SKM-1 (cell line): ENCODE results near the gene ST3GAL2.
"Not testable (repeated sequence)": the region's sequence is repeated elsewhere in the genome, so short reads cannot be mapped to it uniquely, and the experiment has no call there.

ENCODE experiments used
- DNase-seq: peaks from one replicate; lab custom pipeline; 2025; ENCODE audit not compliant: unreplicated experiment; lab: John Stamatoyannopoulos, UW

ST3GAL2 gene

GRCh38 chr16:70390774-70391173 lies 48.1 kb downstream of the ST3GAL2 start:
- DNase-seq, result no peak

GRCh38 chr16:70388006-70388680 lies 50.8 kb downstream of the ST3GAL2 start:
- DNase-seq, result no peak

GRCh38 chr16:70386289-70386986 lies 52.5 kb downstream of the ST3GAL2 start:
- not testable (repeated sequence) for DNase-seq

DNA sequence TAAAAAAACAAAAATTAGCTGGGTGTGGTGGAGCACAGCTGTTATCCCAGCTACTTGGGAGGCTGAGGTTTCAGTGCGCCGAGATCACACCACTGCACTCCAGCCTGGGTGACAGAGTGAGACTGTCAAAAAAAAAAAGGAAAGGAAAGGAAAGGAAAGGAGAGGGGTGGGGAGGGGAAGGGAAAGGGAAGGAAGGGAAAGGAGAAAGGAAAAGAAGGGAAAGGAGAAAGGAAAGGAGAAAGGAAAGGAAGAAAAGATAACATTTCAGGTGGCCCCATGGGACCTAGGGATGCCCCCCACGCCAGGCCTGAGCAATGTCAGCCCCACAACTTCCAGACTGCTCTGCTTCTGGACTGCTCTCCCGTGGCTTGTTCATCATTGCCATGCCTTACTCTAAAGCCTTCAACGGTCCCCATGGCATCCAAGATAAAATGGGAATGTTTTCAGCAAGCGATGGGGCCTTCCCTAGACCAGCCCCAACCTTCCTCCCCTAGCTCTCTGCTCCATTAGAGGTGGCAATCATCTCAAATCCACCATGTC lies 55.4 kb downstream of the ST3GAL2 start:
- no peak for DNase-seq

DNA sequence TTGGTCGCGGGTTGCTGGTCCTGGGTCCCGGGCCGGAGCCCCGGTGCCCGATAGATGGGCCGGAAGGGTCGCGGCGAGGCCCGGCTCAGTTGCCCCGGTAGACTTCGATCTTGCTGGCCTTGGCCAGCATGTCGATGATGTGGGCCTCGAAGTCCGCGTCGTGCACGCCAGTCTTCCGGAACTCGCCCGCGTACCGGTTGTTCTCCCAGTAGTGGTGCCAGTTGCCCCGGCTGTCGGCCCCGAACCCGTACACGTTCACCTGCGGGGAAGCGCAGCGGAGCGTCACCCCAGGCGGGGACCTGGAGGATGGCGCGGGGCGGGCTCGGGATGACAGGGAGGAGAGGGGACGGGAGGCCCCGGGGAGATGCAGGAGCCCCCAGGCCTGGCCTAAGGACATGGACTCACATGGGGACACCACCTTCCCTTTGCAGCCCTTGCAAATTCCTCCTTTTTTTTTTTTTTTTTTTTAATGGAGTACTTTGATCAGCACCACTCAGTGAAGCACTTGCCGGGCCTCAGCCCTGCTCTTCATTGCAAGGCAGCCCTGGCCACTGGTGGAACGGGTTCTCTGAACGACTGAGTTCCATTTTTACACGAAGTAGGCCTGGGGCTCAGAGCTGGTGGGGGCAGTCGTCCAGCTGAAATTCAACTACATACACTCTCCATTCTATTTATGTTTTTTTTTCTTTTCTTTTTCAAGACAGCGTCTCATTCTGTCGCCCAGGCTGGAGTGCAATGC lies 57.1 kb downstream of the ST3GAL2 start:
- DNase-seq, result no peak

- peak; percentile 97 for DNase-seq
Measured at GRCh38 chr16:70380919-70381603, 57.8 kb downstream of the ST3GAL2 start.

DNA sequence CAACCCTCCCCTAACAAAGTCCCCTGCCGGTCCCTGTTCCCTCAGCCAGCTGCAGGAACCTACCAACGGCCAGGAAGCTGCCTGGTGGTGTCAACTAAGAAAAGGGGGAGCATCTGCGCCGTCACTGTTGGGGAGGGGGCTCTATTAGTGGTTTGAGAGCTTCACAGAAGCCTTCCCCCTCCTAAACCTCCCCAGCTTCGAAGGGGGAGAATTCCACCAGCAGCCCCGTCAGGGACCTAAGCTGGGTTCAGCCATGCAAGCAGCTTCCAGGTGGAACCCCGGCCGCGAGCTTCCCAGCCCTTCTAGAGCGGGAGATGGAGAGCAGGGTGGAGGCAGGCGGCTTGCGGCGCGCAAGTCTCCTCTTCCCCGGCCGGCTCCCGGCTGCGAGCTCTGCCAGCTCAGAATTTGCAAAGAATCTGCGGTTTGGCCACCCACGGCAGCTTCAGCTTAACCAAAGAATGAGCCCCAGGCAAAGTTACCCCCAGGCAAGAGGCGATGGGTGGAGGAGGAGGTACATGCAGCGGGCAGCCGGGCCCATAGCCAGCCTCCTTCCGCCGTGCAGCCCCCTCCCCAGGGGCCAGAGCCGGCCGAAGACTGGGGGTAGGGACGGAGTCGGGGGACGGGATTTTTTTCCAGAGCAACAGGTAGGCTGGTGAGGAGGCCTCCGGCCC lies 58.5 kb downstream of the ST3GAL2 start:
- peak; percentile 16 for DNase-seq

GRCh38 chr16:70378869-70379493 lies 59.9 kb downstream of the ST3GAL2 start:
- DNase-seq, result no peak

GRCh38 chr16:70377782-70378181 lies 61.1 kb downstream of the ST3GAL2 start:
- no peak for DNase-seq

DNA sequence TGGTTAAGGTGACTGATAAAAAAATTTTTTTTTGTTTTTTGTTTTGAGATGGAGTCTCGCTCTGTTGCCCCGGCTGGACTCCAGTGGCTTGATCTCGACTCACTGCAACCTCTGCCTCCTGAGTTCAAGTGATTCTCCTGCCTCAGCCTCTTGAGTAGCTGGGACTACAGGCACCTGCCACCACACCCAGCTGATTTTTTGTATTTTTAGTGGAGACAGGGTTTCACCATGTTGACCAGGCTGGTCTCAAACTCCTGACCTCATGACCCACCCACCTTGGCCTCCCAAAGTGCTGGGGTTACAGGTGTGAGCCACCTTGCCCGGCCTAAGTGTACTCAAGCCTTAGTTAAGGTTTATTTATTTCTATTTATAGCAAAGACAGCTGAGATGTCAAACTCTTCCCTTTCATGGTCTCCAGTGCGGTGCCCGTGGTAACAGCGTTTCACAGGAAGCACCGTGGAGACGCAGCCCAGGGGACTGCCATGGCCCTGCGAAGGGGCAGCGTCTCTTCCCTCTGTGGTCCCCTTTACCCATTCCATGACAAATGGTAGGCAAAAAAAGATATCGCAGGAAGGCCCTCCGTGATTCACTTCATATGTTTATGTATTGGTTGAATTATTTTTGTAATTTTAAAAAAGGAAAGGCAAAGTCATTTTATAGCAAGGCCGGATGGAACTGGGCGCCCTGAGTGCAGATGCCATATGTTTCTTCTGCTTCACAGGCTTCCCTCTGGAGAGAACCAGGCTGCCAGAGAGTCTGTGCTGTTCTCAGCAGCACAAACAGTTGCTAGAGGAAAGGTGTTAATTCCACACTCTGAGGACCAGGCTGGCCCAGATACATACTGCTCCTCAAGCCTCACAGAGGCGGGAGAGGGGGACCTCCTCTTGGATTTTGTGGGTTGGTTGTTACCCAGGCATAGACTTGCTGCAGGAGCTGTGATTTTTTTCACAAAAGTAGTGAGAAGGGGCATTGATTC lies 63.0 kb downstream of the ST3GAL2 start:
- no peak for DNase-seq

DNA sequence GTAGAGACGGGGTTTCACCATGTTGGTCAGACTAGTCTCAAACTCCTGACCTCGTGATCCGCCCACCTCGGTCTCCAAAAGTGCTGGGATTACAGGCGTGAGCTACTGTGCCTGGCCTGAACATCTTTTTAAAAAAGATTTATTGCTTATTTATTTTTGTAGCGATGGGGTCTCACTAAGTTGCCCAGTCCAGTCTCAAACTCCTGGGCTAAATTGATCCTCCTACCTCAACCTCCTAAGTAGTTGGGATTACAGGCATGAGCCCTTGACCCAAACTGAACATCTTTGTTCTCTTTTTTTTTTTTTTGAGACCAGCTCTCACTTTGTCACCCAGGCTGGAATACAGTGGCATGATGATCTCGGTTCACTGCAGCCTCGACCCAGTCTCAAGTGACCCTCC lies 64.7 kb downstream of the ST3GAL2 start:
- no peak for DNase-seq

DNA sequence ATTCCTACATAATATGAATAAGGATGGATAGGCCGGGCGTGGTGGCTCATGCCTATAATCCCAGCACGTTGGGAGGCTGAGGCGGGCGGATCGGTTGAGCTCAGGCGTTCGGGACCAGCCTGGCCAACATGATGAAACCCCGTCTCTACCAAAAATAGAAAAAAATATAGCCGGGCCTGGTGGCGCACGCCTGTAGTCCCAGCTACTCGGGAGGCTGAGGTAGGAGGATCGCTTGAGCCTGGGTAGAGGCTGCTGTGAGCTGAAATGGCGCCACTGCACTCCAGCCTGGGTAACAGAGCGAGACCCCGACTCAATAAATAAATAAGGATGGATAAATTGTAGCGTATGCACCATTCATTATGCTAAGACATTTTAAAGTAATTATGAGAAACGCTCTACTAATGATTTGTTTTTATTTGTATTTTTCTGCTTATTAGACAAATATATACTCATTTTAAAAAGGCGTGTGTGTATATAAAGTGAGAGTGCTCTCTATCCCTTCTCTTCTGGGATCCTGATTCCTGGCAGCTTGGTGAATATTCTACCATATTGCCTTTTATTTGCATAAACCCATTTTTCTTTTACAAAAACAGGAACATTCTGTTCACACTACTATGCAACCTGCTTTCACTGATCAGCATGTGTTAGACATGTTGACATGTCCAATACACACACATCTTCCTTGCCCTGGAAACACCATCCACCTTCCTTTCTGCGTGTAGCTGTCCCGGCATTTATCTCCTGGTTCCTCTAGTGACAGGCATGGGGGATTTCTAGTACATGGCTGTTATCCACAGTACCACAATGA lies 65.8 kb downstream of the ST3GAL2 start:
- no peak for DNase-seq

DNA sequence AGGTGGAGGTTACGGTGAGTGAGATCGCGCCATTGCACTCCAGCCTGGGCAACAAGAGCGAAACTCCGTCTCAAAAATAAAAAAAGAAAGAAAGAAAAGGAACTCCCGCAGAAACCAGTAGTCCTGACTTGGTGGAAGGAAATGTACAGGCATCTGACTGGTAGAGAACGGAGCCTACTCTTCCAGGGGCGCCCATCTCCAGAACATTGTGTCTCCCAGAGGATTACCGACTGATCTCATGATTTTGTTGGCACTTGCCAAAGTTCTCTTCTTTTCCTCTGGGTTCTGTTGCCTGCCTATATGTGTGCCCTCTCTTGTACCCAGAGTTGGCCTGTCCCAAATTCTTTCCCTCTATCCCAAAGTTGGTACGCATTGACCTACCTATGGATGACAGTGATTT lies 68.0 kb downstream of the ST3GAL2 start:
- no peak for DNase-seq

DNA sequence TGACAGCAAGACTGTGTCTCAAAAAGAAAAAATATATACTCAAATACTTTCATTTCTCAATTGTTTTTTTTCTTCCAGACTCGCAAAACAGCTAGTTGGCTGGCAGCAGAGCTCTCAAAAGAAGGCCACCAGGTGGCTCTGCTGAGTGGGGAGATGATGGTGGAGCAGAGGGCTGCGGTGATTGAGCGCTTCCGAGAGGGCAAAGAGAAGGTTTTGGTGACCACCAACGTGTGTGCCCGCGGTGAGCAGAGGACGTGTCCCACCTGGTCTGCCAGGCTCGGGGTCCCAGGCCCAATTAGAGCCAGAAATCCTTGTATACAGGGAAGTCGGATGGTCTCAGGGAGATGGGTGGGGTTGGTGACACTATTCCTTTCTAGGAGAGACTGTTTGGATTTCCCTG lies 68.8 kb downstream of the ST3GAL2 start:
- DNase-seq, result not testable (repeated sequence)

GRCh38 chr16:70364399-70364798 lies 74.5 kb downstream of the ST3GAL2 start:
- no peak for DNase-seq

DNA sequence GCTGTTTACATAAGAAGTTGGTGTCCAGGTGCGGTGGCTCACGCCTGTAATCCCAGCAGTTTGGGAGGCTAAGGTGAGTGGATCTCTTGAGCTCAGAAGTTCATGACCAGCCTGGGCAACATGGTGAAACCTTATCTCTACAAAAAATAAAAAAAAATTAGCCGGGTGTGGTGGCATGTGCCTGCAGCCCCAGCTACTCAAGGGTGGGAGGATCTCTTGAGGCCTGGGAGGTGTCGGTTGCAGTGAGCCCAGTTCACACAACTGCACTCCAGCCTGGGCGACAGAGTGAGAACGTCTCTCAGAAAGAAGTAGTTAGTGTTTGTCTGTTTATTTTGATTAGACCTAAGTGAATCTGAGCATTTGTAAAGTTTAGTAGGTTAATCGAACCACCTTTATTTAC lies 79.3 kb downstream of the ST3GAL2 start:
- DNase-seq, result no peak

DNA sequence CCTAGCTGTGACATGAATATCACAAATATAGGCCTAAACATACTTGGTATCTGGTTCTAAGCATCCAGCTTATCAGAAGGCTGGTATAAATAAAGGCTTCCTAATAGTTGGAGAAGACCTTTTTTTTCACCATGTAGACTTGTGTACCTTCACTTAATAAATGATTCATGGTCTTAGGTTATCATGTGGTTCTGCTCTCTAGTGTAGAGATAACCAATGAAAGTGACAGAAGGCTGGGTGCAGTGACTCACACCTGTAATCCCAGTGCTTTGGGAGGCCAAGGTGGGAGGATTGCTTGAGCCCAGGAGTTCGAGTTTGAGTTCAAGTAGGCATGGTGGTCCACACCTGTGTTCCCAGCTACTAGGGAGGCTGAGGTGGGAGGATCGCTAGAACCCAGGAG lies 89.1 kb downstream of the ST3GAL2 start:
- DNase-seq, result no peak

DNA sequence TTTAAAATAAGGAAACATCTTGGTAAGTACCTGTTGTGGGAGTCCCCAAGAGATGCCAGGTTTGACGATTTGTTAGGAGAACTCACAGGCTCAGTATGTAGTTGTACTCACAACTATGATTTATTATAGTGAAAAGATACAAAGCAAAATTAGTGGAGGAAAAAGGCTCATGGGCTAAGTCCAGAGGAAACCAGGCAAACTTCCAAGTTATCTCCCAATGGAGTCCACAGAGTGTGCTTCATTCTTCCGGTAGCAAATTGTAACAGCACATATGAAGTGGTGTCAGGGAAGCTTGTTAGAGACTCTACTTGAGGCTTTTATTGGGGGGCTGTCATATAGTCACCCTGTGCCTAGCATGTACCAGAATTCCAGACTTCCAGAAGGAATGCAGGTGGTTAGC lies 89.9 kb downstream of the ST3GAL2 start:
- no peak for DNase-seq
